PC-9 (cell line): ENCODE results near the gene KLHDC7B.

Experiments
- CTCF ChIP-seq: fragments of 200-600 bp; sonication (generic); conservative IDR thresholded peaks from 2 replicates; pipeline ENCODE4 v1.6.1; 2017; ENCODE audit warnings: mixed run types, antibody characterized with exemption, mild to moderate bottlenecking, moderate library complexity
- EZH2 ChIP-seq: fragments of 200-600 bp; sonication (generic); IDR thresholded peaks from 2 replicates; pipeline ENCODE4 v1.8.0; 2017; ENCODE audit warnings: antibody characterized with exemption, low read depth

GRCh38 chr22:50497093-50497492, 48.6 kb upstream of the KLHDC7B start:
- TF ChIP-seq CTCF (no peak), EZH2 (no peak)
